ENCODE measurements around the gene ZRANB3. TPM values are rescaled to one million over a fixed set of nuclear protein-coding genes. Genes with fewer than 3 reads are reported as not detected.

Gene ZRANB3
- total and polyA plus RNA-seq, 8 donors: 0.91 to 6.1 (median 4.1) TPM

GRCh38 chr2:135203944-135204343 is 327.1 kb downstream of the ZRANB3 start:
- FAIRE-seq (no peak), ATAC-seq (peak in 2 of 4 donors; percentile 15 to 38), DNase-seq (no peak)
- no peak overlapping the region for H3K4me3 ChIP-seq
- TF ChIP-seq, protein P1, sequence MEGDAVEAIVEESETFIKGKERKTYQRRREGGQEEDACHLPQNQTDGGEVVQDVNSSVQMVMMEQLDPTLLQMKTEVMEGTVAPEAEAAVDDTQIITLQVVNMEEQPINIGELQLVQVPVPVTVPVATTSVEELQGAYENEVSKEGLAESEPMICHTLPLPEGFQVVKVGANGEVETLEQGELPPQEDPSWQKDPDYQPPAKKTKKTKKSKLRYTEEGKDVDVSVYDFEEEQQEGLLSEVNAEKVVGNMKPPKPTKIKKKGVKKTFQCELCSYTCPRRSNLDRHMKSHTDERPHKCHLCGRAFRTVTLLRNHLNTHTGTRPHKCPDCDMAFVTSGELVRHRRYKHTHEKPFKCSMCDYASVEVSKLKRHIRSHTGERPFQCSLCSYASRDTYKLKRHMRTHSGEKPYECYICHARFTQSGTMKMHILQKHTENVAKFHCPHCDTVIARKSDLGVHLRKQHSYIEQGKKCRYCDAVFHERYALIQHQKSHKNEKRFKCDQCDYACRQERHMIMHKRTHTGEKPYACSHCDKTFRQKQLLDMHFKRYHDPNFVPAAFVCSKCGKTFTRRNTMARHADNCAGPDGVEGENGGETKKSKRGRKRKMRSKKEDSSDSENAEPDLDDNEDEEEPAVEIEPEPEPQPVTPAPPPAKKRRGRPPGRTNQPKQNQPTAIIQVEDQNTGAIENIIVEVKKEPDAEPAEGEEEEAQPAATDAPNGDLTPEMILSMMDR (IDR thresholded peaks at IDR 0.05): no peak
- H3K27ac ChIP-seq: no peak overlapping the region
- no peaks in the 10 kb centered on the region for H3K36me3 ChIP-seq
- H3K27me3 ChIP-seq: no peaks in the 10 kb centered on the region
- intact Hi-C loops (cut with DNase I): no loop called here
- no peaks in the 10 kb centered on the region for H3K9me3 ChIP-seq
- peaks cover 0 to 12% (median 0%) of the 10 kb centered on the region in 3 donors for H3K4me1 ChIP-seq
- 66 to 69% methylated on average over 3 of the region's 3 CpGs for WGBS, 2 donors

GRCh38 chr2:135202751-135203150 is 328.3 kb downstream of the ZRANB3 start:
- Histone ChIP-seq H3K36me3 (no peaks in the 10 kb centered on the region), H3K4me1 (peaks cover 0 to 12% (median 0%) of the 10 kb centered on the region in 3 donors), H3K27me3 (no peaks in the 10 kb centered on the region), H3K9me3 (no peaks in the 10 kb centered on the region), H3K27ac (peak overlapping the region in 2 of 4 donors; percentile 46 to 54), H3K4me3 (no peak overlapping the region)
- TF ChIP-seq, protein P1 (IDR thresholded peaks at IDR 0.05): no peak
- no peak for DNase-seq
- intact Hi-C loops (cut with DNase I): no loop called here
- peak; percentile 51 to 81 (median 78) for ATAC-seq
- FAIRE-seq: no peak

DNA sequence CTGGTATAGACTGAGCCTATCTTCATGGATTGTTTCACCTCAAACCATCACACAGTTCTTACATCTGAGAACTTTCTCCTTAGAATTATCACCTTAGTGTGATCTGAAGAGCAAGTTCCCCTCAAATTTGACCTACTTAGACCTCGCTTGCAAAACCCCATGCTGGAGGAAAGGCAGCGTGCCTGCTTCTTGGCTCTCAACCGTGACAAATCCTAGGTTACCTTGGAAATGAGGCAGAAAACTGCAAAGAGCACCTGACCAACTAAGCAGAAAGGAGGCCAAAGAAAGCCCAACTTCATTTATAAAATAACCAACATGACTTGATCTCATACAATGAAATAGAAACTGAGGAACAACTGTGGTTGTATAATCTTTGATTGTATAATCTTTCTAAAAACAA is 332.5 kb downstream of the ZRANB3 start:
- WGBS, 2 donors: 86 to 87% methylated on average over 3 of the region's 3 CpGs
- H3K4me3 ChIP-seq: no peak overlapping the region
- no peak for FAIRE-seq
- DNase-seq: no peak
- no peak for ATAC-seq
- H3K36me3 ChIP-seq: no peaks in the 10 kb centered on the region
- H3K4me1 ChIP-seq: peaks cover 0 to 8% (median 0%) of the 10 kb centered on the region in 3 donors
- intact Hi-C loops (cut with DNase I): no loop called here
- TF ChIP-seq, protein P1 (IDR thresholded peaks at IDR 0.05): no peak
- no peaks in the 10 kb centered on the region for H3K27me3 ChIP-seq
- H3K27ac ChIP-seq: no peak overlapping the region
- no peaks in the 10 kb centered on the region for H3K9me3 ChIP-seq

GRCh38 chr2:135190799-135191198 is 340.2 kb downstream of the ZRANB3 start:
- H3K4me3 ChIP-seq: no peak overlapping the region
- no peak overlapping the region for H3K27ac ChIP-seq
- no peaks in the 10 kb centered on the region for H3K36me3 ChIP-seq
- DNase-seq (no peak), ATAC-seq (no peak), FAIRE-seq (no peak)
- no peaks in the 10 kb centered on the region for H3K27me3 ChIP-seq
- TF ChIP-seq, protein P1 (IDR thresholded peaks at IDR 0.05): no peak
- H3K9me3 ChIP-seq: no peaks in the 10 kb centered on the region
- H3K4me1 ChIP-seq: no peaks in the 10 kb centered on the region
- intact Hi-C loops (cut with DNase I): no loop called here

DNA sequence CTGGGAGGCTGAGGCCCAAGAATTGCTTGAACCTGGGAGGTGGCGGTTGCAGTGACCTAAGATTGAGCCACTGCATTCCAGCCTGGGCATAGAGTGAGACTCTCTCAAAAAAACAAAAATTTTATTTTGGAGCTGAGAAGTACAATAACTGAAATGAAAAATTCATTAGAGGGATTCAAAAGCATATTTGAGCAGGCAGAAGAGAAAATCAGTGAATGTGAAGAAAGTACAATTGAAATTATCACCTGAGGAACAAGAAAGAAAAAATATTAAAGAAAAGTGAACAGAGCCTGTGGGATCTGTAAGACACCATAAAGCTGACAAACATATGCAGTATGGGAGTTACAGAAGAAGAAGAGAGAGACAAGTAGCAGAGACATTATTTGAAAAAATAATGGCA is 341.9 kb downstream of the ZRANB3 start:
- WGBS, 2 donors: 100% methylated on average over 1 of the region's 1 CpG

More for the DNA sequence above, 341.9 kb downstream of the ZRANB3 start:
- no peak for ATAC-seq
- no peak for DNase-seq
- intact Hi-C loops (cut with DNase I): no loop called here
- TF ChIP-seq, protein P1 (IDR thresholded peaks at IDR 0.05): no peak
- H3K36me3 ChIP-seq: no peaks in the 10 kb centered on the region
- no peaks in the 10 kb centered on the region for H3K4me1 ChIP-seq
- H3K9me3 ChIP-seq: no peaks in the 10 kb centered on the region
- H3K4me3 ChIP-seq: no peak overlapping the region
- no peak for FAIRE-seq
- no peaks in the 10 kb centered on the region for H3K27me3 ChIP-seq
- no peak overlapping the region for H3K27ac ChIP-seq
